Measurements from ENCODE around the gene P2RX4. TPM values are rescaled to one million over a fixed set of nuclear protein-coding genes. Genes with fewer than 3 reads are reported as not detected.

Gene P2RX4
- total and polyA plus RNA-seq, 2 of the 4 experiments (the other 2 are of a cell fraction) = 9.5 to 12.6 TPM

DNA sequence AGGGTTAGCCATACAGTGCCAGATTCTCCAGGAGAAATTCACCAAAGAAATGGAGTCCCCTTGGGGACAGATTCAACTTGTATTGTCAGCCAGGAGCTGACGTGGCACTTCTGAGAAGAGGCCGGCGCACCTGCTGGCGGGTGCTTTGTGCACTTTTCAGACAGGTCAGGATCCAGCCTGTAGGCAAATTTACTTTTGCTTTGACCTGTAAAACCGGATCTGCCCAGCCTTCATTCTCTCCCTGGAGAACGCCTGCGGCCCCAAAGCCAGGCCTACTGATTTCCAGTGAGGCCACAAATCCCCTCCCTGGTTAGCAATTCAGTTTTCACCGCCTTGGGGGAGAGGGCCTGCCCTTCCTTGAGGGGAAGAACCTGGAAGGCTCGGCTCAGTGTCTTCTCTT is 17.4 kb downstream of the P2RX4 start:
- H3K9me3 ChIP-seq (ENCODE audit: control insufficient read depth, insufficient read depth, low read length) = no peaks in the 10 kb centered on the region
- no peak overlapping the region for H3K4ac ChIP-seq (ENCODE audit: low read depth, low read length)
- H3K36me3 ChIP-seq (ENCODE audit: control insufficient read depth, insufficient read depth, low read length) = peaks cover 4% of the 10 kb centered on the region; the same call in 1 of the 2 replicates
- H3K79me1 ChIP-seq (ENCODE audit: low read depth in 1 of 2, low read length in 2 of 2) = no peaks in the 10 kb centered on the region
- H3K56ac ChIP-seq (ENCODE audit: extremely low read depth, insufficient read depth, low read length) = no peak overlapping the region
- no peak overlapping the region for H4K91ac ChIP-seq (ENCODE audit: insufficient read depth, low read depth, low read length)
- H3K18ac ChIP-seq (ENCODE audit: low read depth, low read length) = no peak overlapping the region
- no peak overlapping the region for H3K27ac ChIP-seq (ENCODE audit: insufficient read depth, low read length)
- no peak overlapping the region for H3K9ac ChIP-seq (ENCODE audit: low read depth, low read length)
- in situ Hi-C loops (cut with MboI; ENCODE audit: low sequenced_read_pairs) = no loop called here
- H3K27me3 ChIP-seq (ENCODE audit: control insufficient read depth, insufficient read depth, low read length) = no peaks in the 10 kb centered on the region
- ATAC-seq (ENCODE audit: low read depth) (no peak), DNase-seq (no peak)
- H2BK20ac ChIP-seq (ENCODE audit: low read depth, low read length) = no peak overlapping the region
- no peak overlapping the region for H4K5ac ChIP-seq (ENCODE audit: low read depth, low read length)
- no peak overlapping the region for H2BK120ac ChIP-seq (ENCODE audit: low read depth, low read length)
- no peak for TF ChIP-seq RFX5 (IDR thresholded peaks at IDR 0.05; ENCODE audit: low read depth, low read length)
- intact Hi-C loops (cut with micrococcal nuclease) = no loop called here
- no peak overlapping the region for H2AFZ ChIP-seq (replicated peaks; ENCODE audit: low read length, poor library complexity)
- ChIA-PET CTCF (no interaction called here), POLR2A (ENCODE audit: unreplicated experiment) (no interaction called here)
- H3K23ac ChIP-seq (ENCODE audit: low read depth, low read length) = no peak overlapping the region
- WGBS, 2 experiments (ENCODE audit: extremely low coverage in 2 of 2, insufficient read length in 1 of 2) = 90% methylated on average over 4 of the region's 9 CpGs; no CpG with 5 or more reads in 1 of the 2 experiments
- dilution Hi-C loops (cut with HindIII; ENCODE audit: low sequenced_read_pairs, unreplicated experiment) = no loop called here
- no peak overlapping the region for H2BK15ac ChIP-seq (ENCODE audit: low read depth, low read length)
- H3K4me1 ChIP-seq (ENCODE audit: control insufficient read depth, insufficient read depth, low read length) = no peaks in the 10 kb centered on the region
- 0 out of 2 replicates have a peak, but pooled peaks cover 3% of the 10 kb centered on the region for H3K9me1 ChIP-seq (ENCODE audit: insufficient read depth, low read length)
- no peak overlapping the region for H3K4me3 ChIP-seq (ENCODE audit: insufficient read depth, low read depth, low read length)
- no peak overlapping the region for H2AK5ac ChIP-seq (ENCODE audit: low read depth, low read length)
- no TSS peak for BruUV-seq (replicated peaks)
- no peak overlapping the region for H2BK5ac ChIP-seq (ENCODE audit: low read depth, low read length, poor library complexity, severe bottlenecking)
- no peaks in the 10 kb centered on the region for H4K20me1 ChIP-seq (ENCODE audit: insufficient read depth, low read length)
- H2AK9ac ChIP-seq (replicated peaks; ENCODE audit: low read depth, low read length, poor library complexity) = no peak overlapping the region
- H4K8ac ChIP-seq (ENCODE audit: low read depth in 2 of 2, low read length in 2 of 2) = no peak overlapping the region
- no peak overlapping the region for H3K14ac ChIP-seq (replicated peaks; ENCODE audit: low read depth, low read length)
- H3K4me2 ChIP-seq (ENCODE audit: low read depth, low read length) = no peak overlapping the region
